ENCODE data around the gene WNT7A. TPM values are rescaled to one million over a fixed set of nuclear protein-coding genes. Genes with fewer than 3 reads are reported as not detected.

WNT7A gene
- total and polyA plus RNA-seq, 2 donors (not counting 3 experiments of a cell fraction or from before 2014, with no cell fraction given) = not detected

GRCh38 chr3:13869761-13870343, 10.0 kb downstream of the WNT7A start:
- H3K4me1 ChIP-seq (ENCODE audit: control insufficient read depth, extremely low read depth, insufficient read depth, low read length) = no peaks in the 10 kb centered on the region
- no peaks in the 10 kb centered on the region for H4K20me1 ChIP-seq (replicated peaks; ENCODE audit: control insufficient read depth, extremely low read depth, insufficient read depth, low read length)
- ChIA-PET POLR2A (no interaction called here), CTCF (no interaction called here)
- DNase-seq (ENCODE audit: low read depth, low spot score) (no peak), FAIRE-seq (no peak)
- no peaks in the 10 kb centered on the region for H3K9me3 ChIP-seq (replicated peaks; ENCODE audit: control insufficient read depth, insufficient read depth, low read length)
- H3K4me2 ChIP-seq (ENCODE audit: insufficient read depth, low read length) = no peak overlapping the region
- H3K36me3 ChIP-seq (ENCODE audit: control insufficient read depth in 2 of 2, extremely low read depth in 1 of 2, insufficient read depth in 2 of 2, low read length in 2 of 2) = no peaks in the 10 kb centered on the region
- H3K79me2 ChIP-seq (ENCODE audit: control insufficient read depth, insufficient read depth, low read length) = no peaks in the 10 kb centered on the region
- H3K9me1 ChIP-seq (replicated peaks; ENCODE audit: control insufficient read depth, extremely low read depth, insufficient read depth, low read length) = no peaks in the 10 kb centered on the region
- H2AFZ ChIP-seq (ENCODE audit: low read depth, low read length) = no peak overlapping the region
- no peak overlapping the region for H3K4me3 ChIP-seq (replicated peaks in 1 of 3; ENCODE audit: insufficient read depth in 1 of 3, low read depth in 1 of 3, low read length in 3 of 3)
- TF ChIP-seq GATA2 (IDR thresholded peaks at IDR 0.05; ENCODE audit: insufficient read depth, insufficient read length, low read depth, low read length) (no peak), POLR2AphosphoS5 (IDR thresholded peaks at IDR 0.05; ENCODE audit: insufficient read depth, low read depth, low read length) (no peak), POLR2A (IDR thresholded peaks at IDR 0.05; ENCODE audit: low read depth, low read length) (no peak), MAX (IDR thresholded peaks at IDR 0.05; ENCODE audit: insufficient read depth, insufficient read length) (no peak), CTCF (IDR thresholded peaks at IDR 0.05; ENCODE audit: extremely low read depth in 1 of 2, insufficient read depth in 1 of 2, low read depth in 1 of 2, low read length in 2 of 2) (no peak), EZH2 (IDR thresholded peaks at IDR 0.05; ENCODE audit: borderline replicate concordance, low read depth, low read length, severe bottlenecking) (no peak), JUN (IDR thresholded peaks at IDR 0.05; ENCODE audit: borderline replicate concordance, insufficient read depth, insufficient read length, low read depth) (no peak), FOS (IDR thresholded peaks at IDR 0.05; ENCODE audit: borderline replicate concordance, insufficient read depth, low read length) (no peak), MYC (IDR thresholded peaks at IDR 0.05; ENCODE audit: low read depth, low read length) (no peak)
- intact Hi-C loops (cut with micrococcal nuclease) (no loop called here), dilution Hi-C loops (cut with MboI; ENCODE audit: extremely low pct_ligation_motif_present, low sequenced_read_pairs) (no loop called here)
- H3K27me3 ChIP-seq (ENCODE audit: control insufficient read depth in 2 of 2, insufficient read depth in 2 of 2, low read length in 2 of 2) = no peaks in the 10 kb centered on the region
- no peak overlapping the region for H3K9ac ChIP-seq (replicated peaks; ENCODE audit: extremely low read depth, insufficient read depth, low read length)
- BruUV-seq (replicated peaks) = no TSS peak
- H3K27ac ChIP-seq (ENCODE audit: insufficient read depth, low read depth, low read length) = no peak overlapping the region
